22Rv1 (cell line): Measurements from ENCODE around the gene DPF3.

ENCODE experiments used
- ZFX ChIP-seq: fragments of 450-650 bp; IDR thresholded peaks from 2 replicates; pipeline ENCODE4 v1.6.1; 2017; ENCODE audit warnings: antibody characterized with exemption, borderline replicate concordance
- TF ChIP-seq, protein P1 (sequence below): fragments of 450-650 bp; IDR thresholded peaks from 2 replicates; pipeline ENCODE4 v1.5.1; 2017; ENCODE audit warnings: mild to moderate bottlenecking

DNA sequence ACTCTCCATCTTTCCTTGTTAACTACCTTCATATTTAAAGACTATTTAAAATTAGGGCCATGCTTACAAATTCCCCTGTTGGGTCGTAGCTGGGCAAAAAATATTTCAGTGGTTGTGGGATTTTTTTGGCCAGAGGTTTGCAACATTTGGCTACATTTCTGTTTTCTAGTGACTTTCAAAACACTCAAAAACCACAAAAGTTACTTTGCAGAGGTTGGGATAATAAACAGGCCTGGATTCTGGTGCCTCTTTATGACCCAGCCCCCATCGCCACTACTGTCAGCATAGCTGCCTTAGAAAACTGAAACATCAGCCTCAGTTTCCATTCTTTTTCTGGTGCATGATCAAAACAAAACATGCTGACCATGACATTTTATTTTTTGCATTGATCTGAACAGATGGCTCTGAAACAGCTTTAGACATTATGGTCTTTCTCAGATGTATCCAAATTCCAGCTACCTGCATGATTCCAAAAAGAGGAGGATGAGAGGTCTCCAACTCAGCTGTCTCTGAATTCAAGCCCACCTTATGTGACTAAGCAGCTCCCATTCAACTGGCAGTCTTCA, 5.2 kb downstream of the DPF3 start:
- TF ChIP-seq, protein P1, sequence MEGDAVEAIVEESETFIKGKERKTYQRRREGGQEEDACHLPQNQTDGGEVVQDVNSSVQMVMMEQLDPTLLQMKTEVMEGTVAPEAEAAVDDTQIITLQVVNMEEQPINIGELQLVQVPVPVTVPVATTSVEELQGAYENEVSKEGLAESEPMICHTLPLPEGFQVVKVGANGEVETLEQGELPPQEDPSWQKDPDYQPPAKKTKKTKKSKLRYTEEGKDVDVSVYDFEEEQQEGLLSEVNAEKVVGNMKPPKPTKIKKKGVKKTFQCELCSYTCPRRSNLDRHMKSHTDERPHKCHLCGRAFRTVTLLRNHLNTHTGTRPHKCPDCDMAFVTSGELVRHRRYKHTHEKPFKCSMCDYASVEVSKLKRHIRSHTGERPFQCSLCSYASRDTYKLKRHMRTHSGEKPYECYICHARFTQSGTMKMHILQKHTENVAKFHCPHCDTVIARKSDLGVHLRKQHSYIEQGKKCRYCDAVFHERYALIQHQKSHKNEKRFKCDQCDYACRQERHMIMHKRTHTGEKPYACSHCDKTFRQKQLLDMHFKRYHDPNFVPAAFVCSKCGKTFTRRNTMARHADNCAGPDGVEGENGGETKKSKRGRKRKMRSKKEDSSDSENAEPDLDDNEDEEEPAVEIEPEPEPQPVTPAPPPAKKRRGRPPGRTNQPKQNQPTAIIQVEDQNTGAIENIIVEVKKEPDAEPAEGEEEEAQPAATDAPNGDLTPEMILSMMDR = no peak
- TF ChIP-seq ZFX = no peak
